GM19452 (cell line): Measurements from ENCODE around the gene CDK2.

Experiments
- ATAC-seq: cut with Tn5 transposase; IDR thresholded peaks from one replicate; pipeline ENCODE4 v1.9.1; 2021; ENCODE audit not compliant: unreplicated experiment

Gene CDK2

DNA sequence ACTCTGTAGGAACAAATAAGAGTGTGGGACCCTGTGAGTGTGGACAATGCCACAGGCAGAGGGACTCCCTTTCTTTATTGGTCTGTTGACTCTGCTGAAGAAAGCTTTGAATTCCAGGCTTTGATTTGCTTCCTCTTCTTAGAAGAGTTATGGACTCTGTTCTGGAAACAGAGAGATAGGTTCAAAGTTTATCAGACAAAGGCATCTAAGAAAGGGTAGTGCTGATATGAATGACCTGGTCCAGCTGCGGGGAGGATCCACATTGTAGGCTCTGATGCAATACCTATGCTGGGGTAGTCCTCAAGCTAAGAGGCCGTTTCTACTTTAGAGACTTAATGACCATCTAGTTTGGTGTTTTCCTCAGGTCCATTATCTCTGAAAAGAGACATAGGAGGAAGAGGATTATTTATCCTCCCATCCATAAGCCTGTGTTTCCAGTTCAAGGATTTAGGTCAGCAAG is 43.5 kb downstream of the CDK2 start:
- ATAC-seq, result no peak

DNA sequence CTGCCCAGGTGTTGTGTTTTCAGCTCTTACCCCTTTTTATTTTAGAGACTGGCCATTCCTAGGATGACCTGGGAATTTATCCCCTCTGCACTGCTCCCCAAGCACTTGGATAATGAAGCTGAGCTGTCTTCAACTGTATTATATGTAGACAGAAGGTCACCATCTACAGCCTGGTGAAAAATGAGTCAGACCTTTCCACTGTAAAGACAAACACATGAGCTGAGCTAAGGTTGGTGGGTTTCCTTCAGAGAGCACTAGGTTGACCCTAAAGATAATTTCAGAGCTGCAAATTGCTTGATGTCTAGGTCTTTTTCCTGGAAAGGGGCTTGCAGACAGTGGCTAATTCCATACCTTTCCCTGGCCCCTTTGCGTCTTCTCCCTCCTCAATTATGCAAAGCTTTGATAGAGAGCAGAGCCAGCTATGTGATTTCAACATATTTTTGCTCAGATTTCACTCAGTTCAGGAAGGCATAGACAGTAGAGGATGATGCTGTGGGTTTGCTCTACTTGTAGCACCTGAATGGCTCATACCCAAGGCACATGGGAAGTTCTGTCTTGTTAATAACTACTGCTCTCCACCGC is 45.0 kb downstream of the CDK2 start:
- no peak for ATAC-seq

DNA sequence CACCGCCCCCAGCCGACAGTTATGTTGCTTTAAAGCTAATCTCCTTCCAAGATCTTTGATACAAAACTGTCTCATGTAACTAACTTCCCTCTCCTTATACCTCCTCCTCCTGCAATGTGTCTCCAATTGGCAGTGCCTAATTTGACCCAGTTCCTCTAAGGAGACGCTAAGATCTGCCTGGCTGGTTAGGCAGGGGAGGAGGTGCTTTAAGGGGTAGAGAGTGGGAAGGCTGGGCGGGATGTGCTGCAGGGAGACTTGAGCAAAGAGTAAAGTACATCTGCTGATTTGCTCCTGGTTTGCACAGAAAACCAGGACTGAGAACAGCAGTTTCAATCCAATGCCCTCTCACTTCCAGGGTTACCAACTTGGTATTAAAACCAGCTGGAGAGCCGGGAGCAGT is 46.9 kb downstream of the CDK2 start:
- no peak for ATAC-seq

DNA sequence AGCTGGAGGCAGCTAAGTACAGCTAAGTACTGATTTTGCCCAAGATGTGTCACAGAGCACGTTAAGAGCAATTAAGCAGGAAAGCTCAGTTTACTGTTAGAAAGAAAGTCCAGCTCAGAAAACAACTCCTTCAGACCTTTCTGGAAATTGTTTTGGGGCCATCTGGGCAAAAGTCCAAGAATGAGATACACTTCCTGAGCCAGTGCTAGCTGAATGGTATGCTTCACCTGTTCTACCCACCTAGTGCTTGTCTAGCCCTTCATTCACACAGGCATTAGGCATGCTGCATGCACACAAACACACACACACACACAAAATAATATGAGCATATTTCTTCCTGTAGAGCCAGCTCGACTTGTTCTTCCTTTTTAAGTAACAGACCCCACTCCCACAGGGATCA is 47.6 kb downstream of the CDK2 start:
- ATAC-seq, result no peak

DNA sequence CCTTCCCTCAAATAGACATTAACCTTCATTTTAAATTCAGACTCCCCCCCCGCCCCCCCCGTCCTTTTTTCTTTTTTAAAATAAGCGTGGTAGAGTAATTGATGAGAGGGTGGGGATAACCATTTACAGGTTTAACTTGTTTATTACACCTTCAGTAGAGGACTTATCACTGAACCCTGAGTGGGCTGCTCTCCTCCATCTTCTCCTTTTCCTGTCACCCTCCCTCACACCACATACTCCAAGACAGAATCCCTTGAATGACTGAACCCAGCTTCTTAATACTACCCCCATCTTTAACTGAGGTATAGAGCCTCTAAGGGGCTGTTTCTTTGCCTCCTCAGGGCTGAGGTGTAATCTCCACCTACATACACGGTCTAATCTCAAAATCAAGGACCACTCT is 50.6 kb downstream of the CDK2 start:
- ATAC-seq, result no peak

DNA sequence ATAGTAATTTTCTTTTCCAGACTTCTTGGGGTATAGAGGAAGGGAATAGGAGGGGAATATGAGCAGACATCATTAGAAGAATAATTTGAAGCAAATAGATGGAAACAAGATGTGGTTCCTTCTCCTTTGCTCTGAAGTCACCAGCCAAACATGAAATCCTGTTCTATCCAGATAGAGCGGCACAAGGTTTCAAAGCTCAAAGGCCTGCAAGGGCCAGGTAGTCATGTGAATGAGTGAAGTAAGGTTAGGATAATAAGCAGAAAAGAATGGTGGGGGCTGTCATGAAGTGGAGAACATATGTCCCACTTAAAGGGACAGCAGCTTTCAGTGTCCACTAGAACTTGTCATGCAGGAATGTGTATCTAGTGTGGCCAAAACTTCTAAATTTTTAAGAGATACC is 51.7 kb downstream of the CDK2 start:
- ATAC-seq, result no peak

DNA sequence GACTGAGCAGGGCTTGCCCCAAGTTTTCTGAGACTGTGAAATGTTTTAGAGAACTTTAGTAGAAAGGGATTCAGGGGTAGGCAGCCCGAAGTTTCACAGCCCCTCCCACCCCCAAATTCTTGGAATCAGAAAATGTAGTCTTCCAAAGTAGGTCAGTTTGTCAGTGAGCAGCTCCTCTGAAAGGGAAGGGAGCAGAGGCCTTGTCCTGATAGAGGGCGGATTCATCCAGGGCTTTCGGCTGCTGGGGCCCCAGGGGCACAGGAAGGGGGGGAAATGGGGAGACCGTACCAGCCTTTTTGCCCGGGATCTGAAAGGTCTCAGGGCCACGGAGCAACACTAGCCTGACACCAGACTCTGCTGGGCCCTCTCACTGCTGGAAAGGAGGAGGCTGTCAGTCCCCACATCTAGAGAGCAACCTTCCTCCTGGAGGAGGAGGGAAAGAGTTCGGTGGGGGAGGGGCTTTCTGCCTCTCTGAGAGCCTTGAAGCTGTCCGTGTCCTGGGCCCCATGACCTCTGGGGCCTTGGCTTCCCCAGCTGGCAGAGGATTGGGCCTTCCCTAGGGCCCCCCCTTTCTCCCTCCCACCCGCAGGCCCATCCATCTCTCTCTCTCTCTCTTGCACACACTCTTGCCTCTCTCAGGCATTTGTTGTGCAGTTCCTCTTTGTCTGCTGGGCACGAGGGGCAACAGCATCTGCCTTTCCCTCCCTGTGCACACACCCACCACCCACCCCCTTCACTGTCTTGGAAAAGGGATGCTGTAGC is 54.0 kb downstream of the CDK2 start, which contains the start of gene IKZF4:
TSS of gene IKZF4 (plus strand) at position 621 of the 762 bp plus-strand sequence. CDS start 451 bp downstream, outside the sequence.
- no peak for ATAC-seq

DNA sequence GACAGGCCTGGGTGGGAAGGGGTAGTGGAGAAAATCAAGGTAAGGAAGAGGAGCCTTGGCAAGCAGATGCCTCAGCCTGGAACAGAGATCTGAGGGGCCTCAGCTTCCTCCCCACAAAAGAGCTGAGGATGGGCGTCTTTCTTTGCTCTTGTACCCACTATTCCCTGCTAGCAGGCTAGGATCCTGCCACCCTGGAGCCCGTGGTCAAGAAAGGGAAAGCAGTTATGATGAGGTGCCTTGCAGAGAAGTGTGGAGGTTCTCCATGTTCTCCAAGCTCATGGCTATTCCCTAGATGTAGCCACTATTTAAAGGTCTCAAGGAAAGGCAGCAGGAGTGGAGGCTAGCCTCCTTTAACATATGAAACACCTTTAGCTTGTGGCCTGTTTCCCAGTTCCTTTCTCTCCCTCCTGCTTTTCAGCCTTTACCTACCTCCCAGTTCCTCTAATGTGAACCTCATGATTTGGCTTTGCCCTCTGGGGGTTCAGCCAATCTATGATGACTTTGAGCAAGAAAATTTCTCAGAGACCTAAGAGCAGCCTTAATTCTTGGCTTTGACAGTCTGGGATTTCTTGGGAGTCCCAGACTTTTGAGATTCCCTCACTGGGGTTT is 55.4 kb downstream of the CDK2 start:
- ATAC-seq, result no peak
